ENCODE measurements around the gene ZNF862. TPM values are rescaled to one million over a fixed set of nuclear protein-coding genes. Genes with fewer than 3 reads are reported as not detected.

The ZNF862 gene
- total and polyA plus RNA-seq, 9 donors = 11.4 to 29.8 (median 22.7) TPM

DNA sequence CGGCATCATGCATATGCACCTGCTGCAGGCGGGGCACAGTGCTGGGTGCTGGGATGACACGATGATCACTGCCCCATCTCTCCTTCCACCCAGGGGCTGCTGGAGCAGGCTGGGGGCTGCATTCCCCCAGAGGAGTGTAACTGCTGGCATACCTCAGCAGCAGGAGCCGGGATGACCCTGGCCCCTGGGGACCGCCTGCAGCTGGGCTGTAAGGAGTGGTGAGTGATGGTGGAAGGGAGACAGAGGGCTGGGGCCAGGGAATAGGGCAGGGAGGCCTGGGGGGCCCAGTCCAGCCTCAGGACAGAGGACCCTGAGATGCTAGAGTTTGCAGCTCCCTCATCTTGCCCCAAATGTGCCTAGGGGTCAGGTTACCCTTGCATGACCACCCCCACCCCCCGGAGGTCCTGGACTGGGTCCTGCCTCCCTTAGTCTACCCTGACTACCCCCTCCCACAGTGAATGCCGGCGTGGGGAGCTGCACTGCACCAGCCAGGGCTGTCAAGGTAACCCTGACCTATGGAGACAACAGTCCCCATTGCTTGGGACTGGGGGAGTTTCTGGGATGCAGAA is 14.5 kb upstream of the ZNF862 start:
- no peak overlapping the region for H3K27ac ChIP-seq
- H3K27me3 ChIP-seq = no peaks in the 10 kb centered on the region
- no peak overlapping the region for H3K4me3 ChIP-seq
- no peaks in the 10 kb centered on the region for H3K9me3 ChIP-seq
- DNase-seq = no peak
- intact Hi-C loops (cut with DNase I) = no loop called here
- H3K36me3 ChIP-seq = no peaks in the 10 kb centered on the region
- WGBS, 3 donors = 84 to 92% (median 88%) methylated on average over 8 of the region's 8 CpGs
- no peaks in the 10 kb centered on the region for H3K4me1 ChIP-seq (ENCODE audit: insufficient read depth)
- TF ChIP-seq, protein P1, sequence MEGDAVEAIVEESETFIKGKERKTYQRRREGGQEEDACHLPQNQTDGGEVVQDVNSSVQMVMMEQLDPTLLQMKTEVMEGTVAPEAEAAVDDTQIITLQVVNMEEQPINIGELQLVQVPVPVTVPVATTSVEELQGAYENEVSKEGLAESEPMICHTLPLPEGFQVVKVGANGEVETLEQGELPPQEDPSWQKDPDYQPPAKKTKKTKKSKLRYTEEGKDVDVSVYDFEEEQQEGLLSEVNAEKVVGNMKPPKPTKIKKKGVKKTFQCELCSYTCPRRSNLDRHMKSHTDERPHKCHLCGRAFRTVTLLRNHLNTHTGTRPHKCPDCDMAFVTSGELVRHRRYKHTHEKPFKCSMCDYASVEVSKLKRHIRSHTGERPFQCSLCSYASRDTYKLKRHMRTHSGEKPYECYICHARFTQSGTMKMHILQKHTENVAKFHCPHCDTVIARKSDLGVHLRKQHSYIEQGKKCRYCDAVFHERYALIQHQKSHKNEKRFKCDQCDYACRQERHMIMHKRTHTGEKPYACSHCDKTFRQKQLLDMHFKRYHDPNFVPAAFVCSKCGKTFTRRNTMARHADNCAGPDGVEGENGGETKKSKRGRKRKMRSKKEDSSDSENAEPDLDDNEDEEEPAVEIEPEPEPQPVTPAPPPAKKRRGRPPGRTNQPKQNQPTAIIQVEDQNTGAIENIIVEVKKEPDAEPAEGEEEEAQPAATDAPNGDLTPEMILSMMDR (IDR thresholded peaks at IDR 0.05) = no peak
- TF ChIP-seq POLR2A (IDR thresholded peaks at IDR 0.05) (no peak), EP300 (IDR thresholded peaks at IDR 0.05) (no peak)

DNA sequence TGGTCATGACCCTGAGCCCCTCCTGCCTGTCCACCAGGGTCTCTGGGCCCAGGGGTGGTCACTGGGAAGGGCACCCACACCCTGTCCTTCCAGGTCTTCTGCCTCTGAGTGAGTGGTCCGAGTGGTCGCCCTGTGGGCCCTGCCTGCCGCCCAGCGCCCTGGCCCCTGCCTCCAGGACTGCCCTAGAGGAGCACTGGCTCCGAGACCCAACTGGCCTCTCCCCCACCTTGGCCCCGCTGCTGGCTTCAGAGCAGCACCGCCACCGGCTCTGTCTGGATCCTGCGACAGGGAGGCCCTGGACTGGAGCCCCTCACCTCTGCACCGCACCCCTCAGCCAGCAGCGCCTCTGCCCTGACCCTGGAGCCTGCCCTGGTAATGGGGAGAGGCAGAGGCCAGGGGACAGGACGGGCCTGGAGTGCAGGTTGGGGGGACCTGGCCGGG is 13.9 kb upstream of the ZNF862 start:
- H3K36me3 ChIP-seq = no peaks in the 10 kb centered on the region
- WGBS, 3 donors = 87 to 93% (median 91%) methylated on average over 6 to 13 of the region's 13 CpGs
- no peaks in the 10 kb centered on the region for H3K9me3 ChIP-seq
- TF ChIP-seq EP300 (IDR thresholded peaks at IDR 0.05) = no peak
- DNase-seq = peak in 1 of 5 donors; percentile 22
- no peaks in the 10 kb centered on the region for H3K27me3 ChIP-seq
- no peak overlapping the region for H3K27ac ChIP-seq
- H3K4me3 ChIP-seq = no peak overlapping the region
- intact Hi-C loops (cut with DNase I) = no loop called here
- H3K4me1 ChIP-seq (ENCODE audit: insufficient read depth) = no peaks in the 10 kb centered on the region

DNA sequence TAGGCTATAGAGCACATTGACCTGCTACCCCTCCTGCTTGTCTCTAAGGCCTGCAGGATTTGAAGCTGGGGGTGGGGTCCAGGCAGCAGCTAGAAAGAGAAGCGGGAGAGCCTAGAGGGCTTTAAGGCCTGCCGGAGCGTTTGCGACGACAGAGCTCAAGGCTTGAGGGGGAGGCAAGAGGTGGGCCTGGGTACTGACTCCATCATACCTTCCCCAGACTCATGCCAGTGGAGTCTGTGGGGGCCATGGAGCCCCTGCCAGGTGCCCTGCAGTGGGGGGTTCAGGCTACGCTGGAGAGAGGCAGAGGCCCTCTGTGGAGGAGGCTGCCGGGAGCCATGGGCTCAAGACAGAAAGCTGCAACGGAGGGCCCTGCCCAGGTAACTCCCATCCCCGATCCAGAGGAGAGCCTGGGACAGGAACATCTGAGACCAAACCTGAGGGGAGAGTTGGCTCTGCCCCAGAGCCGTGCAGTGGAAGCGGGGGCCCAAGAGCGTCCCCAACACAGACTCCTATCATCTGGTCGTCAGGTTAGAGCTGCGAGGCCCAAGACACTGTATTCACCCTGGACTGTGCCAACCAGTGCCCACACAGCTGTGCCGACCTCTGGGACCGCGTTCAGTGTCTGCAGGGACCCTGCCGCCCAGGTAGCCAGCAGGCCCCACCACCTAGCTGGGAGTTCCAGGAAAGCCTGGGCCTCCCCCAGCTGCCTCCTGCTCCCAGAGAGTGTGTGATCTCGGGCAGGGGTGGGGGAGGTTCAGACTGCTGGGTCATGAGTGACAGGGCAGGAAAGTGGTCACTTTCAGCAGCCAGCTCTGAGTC is 13.2 kb upstream of the ZNF862 start:
- WGBS, 3 donors = 90 to 95% (median 93%) methylated on average over 14 to 19 of the region's 19 CpGs
- Histone ChIP-seq H3K4me3 (no peak overlapping the region), H3K9me3 (no peaks in the 10 kb centered on the region), H3K36me3 (no peaks in the 10 kb centered on the region), H3K27ac (no peak overlapping the region), H3K27me3 (no peaks in the 10 kb centered on the region), H3K4me1 (ENCODE audit: insufficient read depth) (no peaks in the 10 kb centered on the region)
- intact Hi-C loops (cut with DNase I) = no loop called here
- DNase-seq = peak in 1 of 5 donors; percentile 23
- TF ChIP-seq EP300 (IDR thresholded peaks at IDR 0.05) (no peak), POLR2A (IDR thresholded peaks at IDR 0.05) (no peak)
- TF ChIP-seq, protein P1 (IDR thresholded peaks at IDR 0.05) = no peak

DNA sequence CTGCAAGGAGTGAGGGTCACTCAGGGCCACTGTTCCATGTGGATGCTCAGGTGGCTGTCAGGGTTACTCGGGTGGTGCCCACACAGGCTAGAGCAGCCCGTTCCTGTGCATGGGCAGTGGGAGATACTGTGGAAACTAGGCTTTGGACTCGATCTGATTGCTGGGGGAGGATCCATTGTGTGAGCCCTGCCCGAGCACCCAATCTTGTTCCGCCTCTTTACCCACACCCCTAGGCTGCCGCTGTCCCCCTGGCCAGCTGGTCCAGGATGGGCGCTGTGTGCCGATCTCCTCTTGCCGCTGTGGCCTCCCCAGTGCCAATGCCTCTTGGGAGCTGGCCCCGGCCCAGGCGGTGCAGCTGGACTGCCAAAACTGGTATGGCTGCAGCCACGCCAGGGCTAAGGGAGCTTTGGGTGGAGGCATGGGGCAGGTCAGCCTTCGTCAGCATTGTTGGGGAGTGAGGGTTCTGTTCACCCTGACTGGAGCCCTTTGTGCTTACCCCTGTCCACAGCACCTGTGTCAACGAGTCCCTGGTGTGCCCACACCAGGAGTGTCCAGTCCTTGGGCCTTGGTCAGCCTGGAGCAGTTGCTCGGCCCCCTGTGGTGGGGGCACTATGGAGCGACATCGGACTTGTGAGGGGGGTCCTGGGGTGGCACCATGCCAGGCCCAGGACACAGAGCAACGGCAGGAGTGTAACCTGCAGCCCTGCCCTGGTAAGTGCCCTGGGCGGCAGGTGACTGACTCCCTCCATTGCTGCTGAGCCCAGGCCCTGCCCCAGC is 12.4 kb upstream of the ZNF862 start:
- H3K9me3 ChIP-seq = no peaks in the 10 kb centered on the region
- DNase-seq = peak in 1 of 5 donors; percentile 21
- WGBS, 3 donors = 79 to 84% (median 84%) methylated on average over 16 to 19 of the region's 19 CpGs
- no peaks in the 10 kb centered on the region for H3K36me3 ChIP-seq
- no peak overlapping the region for H3K27ac ChIP-seq
- H3K27me3 ChIP-seq = no peaks in the 10 kb centered on the region
- TF ChIP-seq POLR2A (IDR thresholded peaks at IDR 0.05) = no peak
- TF ChIP-seq, protein P1 (IDR thresholded peaks at IDR 0.05) = no peak
- TF ChIP-seq EP300 (IDR thresholded peaks at IDR 0.05) = no peak
- H3K4me1 ChIP-seq (ENCODE audit: insufficient read depth) = no peaks in the 10 kb centered on the region
- H3K4me3 ChIP-seq = no peak overlapping the region
- intact Hi-C loops (cut with DNase I) = no loop called here
